NCI-H2081 (cell line): ENCODE data around the gene NDUFS3.
A peak's percentile ranks its signal among the peaks of the same experiment; 100 is the strongest.

ENCODE experiments used
- DNase-seq, 2 experiments: peaks; one replicate each; lab custom pipeline; 2025; lab: John Stamatoyannopoulos, UW

The NDUFS3 gene

GRCh38 chr11:47589977-47590861 is 11.3 kb downstream of the NDUFS3 start:
- no peak for DNase-seq

- no peak for DNase-seq
These were observed 12.9 kb downstream of the NDUFS3 start for GRCh38 chr11:47591764-47592163.

- no peak for DNase-seq
These were observed 13.4 kb downstream of the NDUFS3 start for GRCh38 chr11:47592251-47592650.

GRCh38 chr11:47592970-47593369 is 14.1 kb downstream of the NDUFS3 start:
- DNase-seq: no peak

- DNase-seq: no peak
These were observed 14.6 kb downstream of the NDUFS3 start for GRCh38 chr11:47593492-47593933.

GRCh38 chr11:47593934-47594855 is 15.3 kb downstream of the NDUFS3 start, which contains the start of gene C1QTNF4:
Gene C1QTNF4, minus strand, starts transcription at chr11:47594411. Its CDS starts 3,601 bp downstream, at chr11:47590810.
- no peak for DNase-seq

GRCh38 chr11:47595029-47595428 is 16.2 kb downstream of the NDUFS3 start:
- no peak for DNase-seq

GRCh38 chr11:47595967-47596366 is 17.1 kb downstream of the NDUFS3 start:
- DNase-seq: no peak

- DNase-seq: no peak
These were observed 21.0 kb downstream of the NDUFS3 start for GRCh38 chr11:47599902-47600301.

- DNase-seq: no peak
These were observed 24.4 kb downstream of the NDUFS3 start for GRCh38 chr11:47603295-47603694.

GRCh38 chr11:47605921-47606320 is 27.0 kb downstream of the NDUFS3 start:
- no peak for DNase-seq

- no peak for DNase-seq
These were observed 27.9 kb downstream of the NDUFS3 start for GRCh38 chr11:47606731-47607130.

GRCh38 chr11:47607380-47607779 is 28.5 kb downstream of the NDUFS3 start:
- no peak for DNase-seq

- no peak for DNase-seq
These were observed 30.8 kb downstream of the NDUFS3 start for GRCh38 chr11:47609675-47610074.

- no peak for DNase-seq
These were observed 32.5 kb downstream of the NDUFS3 start for GRCh38 chr11:47611348-47611794.

GRCh38 chr11:47615249-47615648 is 36.4 kb downstream of the NDUFS3 start:
- no peak for DNase-seq

GRCh38 chr11:47616726-47617416 is 38.0 kb downstream of the NDUFS3 start:
- DNase-seq: peak; percentile 50 to 58

GRCh38 chr11:47617417-47617809 is 38.5 kb downstream of the NDUFS3 start:
- DNase-seq: no peak

- DNase-seq: no peak
These were observed 42.0 kb downstream of the NDUFS3 start for GRCh38 chr11:47620836-47621378.

GRCh38 chr11:47626234-47626633 is 47.4 kb downstream of the NDUFS3 start:
- no peak for DNase-seq

- no peak for DNase-seq
These were observed 49.2 kb downstream of the NDUFS3 start for GRCh38 chr11:47628026-47628425.

GRCh38 chr11:47631473-47631872 is 52.6 kb downstream of the NDUFS3 start:
- no peak for DNase-seq
